HG03095 (cell line): ENCODE results near the gene ZIC2.
"Not testable (repeated sequence)": the region's sequence is repeated elsewhere in the genome, so short reads cannot be mapped to it uniquely, and the experiment has no call there.

Experiments
- ATAC-seq: cut with Tn5 transposase; IDR thresholded peaks from one replicate; pipeline ENCODE4 v1.9.1; 2021; ENCODE audit warnings: moderate library complexity; ENCODE audit not compliant: unreplicated experiment

Gene ZIC2

GRCh38 chr13:99981735-99982035 is at the start of gene ZIC2:
Gene ZIC2, plus strand, starts transcription at chr13:99981784. Its CDS starts 281 bp downstream, at chr13:99982065.
- no peak for ATAC-seq

- ATAC-seq: no peak
Observed at GRCh38 chr13:99932912-99933311, 48.7 kb upstream of the ZIC2 start.

- no peak for ATAC-seq
Observed at GRCh38 chr13:99935772-99936171, 45.8 kb upstream of the ZIC2 start.

GRCh38 chr13:99938635-99939034 is 42.9 kb upstream of the ZIC2 start:
- ATAC-seq: no peak

DNA sequence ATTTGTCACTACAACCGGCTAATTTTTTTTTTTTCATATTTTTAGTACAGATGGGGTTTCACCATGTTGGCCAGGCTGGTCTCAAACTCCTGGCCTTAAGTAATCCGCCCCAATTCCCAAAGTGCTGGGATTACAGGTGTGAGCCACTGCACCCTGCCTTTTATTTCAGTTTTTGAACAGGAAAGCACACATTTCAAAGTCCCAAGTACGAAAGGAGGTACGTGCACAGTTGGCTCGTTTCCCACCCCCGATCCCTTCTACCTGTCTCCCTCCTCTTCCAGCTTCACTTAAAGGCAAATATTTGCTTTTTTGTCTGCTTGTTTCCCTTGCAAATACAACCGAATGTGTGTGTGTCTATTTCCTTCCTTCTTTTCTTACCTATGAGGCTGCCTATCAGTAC is 40.5 kb upstream of the ZIC2 start:
- no peak for ATAC-seq

- no peak for ATAC-seq
Observed at GRCh38 chr13:99941911-99942310, 39.7 kb upstream of the ZIC2 start.

- ATAC-seq: no peak
Observed at GRCh38 chr13:99944102-99944501, 37.5 kb upstream of the ZIC2 start.

DNA sequence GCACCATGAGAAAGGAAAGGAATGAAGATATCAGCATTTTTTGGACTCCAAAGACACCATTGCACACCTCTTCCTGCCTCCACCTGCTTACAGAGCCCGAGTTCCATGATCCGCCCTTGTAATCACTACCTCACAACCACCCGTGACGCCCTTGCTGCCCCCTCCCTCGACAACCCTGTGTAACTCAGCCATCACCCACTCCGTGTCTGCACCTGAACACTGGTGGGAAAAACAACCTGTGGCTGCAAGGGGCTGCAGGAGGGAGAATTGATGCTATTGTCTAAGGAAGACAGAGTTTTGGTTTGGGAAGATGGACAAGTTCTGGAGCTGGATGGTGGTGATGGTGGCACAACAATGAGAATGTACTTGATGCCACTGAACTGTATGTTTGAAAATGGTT is 37.0 kb upstream of the ZIC2 start:
- ATAC-seq: no peak

DNA sequence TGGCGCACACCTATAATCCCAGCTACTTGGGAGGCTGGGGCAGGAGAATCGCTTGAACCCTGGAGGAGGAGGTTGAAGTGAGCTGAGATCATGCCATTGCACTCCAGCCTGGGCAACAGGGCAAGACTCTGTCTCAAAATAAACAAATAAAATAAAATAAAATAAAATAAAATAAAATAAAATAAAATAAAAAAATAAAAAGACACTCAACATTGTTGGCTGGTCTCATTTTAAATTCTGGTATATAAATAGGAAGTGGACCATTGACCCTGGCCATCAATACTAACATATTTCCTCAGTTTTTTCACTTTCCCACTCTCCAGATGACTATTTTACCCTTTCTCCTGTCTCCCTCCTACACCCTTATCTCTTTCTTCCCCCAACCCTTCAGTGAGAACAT is 36.1 kb upstream of the ZIC2 start:
- not testable (repeated sequence) for ATAC-seq

DNA sequence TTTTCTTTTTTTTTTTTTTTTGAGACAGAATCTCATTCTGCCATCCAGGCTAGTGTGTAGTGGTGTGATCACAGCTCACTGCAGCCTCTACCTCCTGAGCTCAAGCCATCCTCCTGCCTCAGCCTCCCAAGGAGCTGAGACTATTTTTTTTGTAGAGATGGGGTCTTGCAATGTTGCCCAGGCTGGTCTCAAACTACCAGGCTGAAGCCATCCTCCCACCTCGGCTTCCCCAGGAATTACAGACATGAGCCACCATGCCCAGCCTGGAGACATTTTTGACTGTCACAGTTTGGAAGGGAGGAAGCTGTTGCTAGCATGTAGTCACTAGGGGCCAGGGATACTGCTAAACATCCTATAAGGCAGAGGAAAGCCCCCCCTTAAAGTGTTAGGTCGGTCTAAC is 33.9 kb upstream of the ZIC2 start:
- ATAC-seq: no peak

DNA sequence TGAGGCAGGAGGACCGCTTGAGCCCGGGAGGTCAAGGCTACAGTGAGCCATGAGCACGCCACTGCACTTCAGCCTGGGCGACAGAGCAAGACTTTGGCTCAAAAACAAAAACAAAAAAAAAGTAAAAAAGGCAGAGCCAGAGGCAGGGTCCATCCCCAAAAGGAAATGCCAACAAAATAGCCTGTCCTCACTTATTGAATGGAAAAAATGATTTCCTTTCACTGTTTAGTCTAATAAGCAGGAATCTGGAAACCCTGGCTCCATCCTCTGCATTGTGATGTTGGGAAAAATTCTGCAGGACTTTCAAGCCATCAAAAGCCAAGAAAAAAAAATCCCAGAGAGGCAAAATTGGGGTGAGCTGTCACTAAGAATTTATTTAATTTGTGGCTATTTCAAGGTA is 33.2 kb upstream of the ZIC2 start:
- no peak for ATAC-seq

DNA sequence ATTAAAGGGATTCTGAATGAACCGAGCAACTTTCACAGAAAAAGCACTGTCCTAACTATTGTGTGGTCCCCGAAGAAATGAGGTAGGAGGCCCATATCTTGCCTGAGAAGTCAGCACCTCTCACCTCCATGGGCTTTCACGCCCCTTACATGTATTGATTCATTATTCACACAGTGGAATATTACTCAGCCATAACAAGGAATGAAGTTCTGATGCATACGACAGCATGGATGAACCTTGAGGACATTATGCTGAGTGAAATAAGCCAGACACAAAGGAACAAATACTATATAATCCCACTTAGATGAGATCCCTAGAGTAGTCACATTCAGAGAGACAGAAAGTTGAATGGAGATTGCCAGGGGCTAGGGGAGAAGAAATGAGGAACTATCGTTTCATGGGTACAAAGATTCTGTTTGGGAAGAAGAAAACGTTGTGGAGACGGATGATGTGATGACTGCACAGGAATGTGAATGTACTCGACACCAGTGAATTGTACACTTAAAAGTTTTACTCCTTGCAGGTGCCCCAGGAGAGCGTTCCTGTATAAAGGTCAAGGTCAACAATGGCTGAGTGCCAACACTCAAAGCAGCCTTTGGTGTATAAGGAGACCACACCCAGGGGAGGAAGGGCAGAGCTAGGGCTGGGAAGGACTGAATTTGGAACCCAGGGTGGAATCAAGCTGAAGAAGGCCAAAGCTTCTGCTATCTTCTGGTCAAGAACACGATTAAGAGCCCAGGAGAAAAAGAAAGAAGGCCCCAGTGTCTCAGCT is 32.5 kb upstream of the ZIC2 start:
- ATAC-seq: no peak

GRCh38 chr13:99949679-99950413 is 31.7 kb upstream of the ZIC2 start:
- no peak for ATAC-seq

DNA sequence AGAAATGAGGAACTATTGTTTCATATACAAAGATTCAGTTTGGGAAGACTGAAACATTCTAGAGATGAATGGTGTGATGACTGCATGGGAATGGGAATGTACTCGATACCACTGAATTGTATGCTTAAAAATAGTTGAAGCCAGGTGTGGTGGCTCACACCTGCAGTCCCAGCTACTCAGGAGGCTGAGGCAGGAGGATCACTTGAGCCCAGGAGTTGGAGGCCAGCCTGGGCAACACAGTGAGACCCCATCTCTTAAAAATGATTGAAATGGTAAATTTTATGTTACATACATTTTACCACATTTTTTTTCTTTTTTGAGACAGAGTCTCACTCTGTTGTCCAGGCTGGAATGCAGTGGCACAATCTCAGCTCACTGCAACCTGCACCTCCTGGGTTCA is 29.9 kb upstream of the ZIC2 start:
- not testable (repeated sequence) for ATAC-seq

DNA sequence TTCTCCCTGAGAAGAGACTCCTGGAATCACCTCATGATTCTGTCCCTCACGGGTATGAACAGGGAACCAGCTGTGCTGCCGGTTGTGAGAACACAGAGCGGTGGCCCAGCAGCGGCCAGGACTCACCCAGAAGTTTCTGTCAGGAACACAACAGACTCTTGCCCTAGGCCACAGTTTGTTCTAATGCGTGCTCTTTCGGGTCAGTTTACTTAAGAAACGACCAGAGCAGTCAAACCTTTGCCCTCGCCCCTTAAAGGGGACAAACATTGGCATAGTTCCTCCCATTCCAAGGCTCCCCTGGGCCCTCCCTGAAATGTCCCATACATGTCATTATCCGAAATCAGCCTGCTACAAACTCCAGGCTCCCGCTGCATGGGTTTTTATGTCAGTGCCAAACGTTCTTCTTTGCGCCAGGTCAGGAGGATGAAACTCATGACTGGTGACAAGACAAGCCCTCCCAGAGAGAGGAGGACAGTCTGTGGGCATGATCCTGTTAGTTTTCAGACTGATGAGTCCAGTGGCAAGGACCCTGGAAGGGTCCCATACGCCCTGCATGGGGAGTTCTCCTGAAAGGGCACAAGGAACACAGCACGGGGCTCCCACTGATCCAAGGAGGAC is 28.3 kb upstream of the ZIC2 start:
- no peak for ATAC-seq

DNA sequence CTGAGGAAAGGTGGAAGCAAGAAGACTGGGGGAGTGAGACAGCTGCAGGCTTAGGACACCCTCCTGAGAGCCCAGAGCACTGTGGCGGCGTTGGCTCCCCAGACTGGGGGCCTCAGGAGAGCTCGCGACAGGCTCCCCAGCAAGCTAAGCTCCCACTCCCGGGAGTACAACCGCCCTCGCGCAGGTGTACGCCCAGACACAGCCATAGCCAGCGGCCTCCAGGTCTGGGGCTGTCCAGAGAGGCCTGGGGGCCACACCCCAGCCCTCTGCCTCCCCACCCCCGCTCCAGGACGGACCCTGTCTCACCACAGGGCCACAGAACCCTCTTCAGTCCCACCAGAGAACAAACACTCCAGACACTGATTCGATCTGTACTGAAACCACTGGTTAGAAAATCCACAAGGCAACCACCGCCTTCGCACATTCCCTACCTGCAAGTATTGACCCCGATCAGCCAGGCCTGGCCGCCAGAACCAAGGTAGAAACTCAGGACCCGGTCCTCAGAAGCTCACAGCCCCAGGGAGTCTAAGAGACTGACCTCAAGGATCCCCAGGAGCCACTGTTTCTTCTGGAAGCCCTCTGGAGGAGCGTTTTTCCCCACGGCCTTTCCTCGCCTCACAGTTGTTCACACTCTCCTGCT is 26.4 kb upstream of the ZIC2 start:
- ATAC-seq: no peak

- no peak for ATAC-seq
Observed at GRCh38 chr13:99955747-99956472, 25.7 kb upstream of the ZIC2 start.

DNA sequence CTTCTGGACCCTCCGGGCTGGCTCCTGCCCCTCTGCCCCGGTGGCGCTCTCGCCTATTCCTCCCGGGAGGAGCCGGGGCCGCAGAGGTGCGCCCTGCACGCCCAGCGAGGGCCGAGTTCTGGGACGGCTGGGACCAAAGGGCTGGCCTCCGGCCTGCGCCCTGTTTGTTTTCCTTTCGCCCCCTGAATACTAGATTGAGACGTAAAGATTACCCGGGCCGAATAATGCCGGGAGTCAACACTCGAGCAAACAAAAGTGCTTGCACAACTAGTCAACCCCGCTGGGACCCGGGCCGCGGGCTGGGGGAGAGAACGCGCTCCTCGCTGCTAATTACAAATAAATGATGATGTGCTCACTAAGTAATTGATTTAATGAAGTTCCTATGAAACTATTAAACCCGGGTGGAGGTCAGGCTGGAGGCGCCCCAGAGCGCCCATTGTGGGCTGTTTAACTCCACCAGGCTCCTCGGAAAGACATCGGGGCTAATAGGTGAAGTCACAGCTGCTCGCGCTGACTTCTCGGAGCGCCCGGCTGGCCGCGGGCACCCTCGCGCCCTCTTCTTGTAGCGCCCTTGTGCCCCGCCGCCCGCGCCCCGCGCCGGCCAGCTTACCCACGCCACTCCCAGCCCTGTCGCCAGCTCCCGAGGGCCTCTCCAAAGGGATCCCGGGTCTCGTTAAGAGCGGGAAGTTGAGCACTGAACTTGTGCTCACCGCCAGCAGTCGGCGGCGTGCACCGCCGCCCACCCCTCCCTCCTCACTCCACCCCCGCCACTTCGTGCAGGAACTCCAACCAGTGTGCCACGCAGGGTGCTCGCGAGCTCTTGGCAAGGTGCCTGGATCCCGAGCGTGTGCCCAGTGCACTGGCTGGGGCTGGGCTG is 24.9 kb upstream of the ZIC2 start:
- ATAC-seq: no peak

DNA sequence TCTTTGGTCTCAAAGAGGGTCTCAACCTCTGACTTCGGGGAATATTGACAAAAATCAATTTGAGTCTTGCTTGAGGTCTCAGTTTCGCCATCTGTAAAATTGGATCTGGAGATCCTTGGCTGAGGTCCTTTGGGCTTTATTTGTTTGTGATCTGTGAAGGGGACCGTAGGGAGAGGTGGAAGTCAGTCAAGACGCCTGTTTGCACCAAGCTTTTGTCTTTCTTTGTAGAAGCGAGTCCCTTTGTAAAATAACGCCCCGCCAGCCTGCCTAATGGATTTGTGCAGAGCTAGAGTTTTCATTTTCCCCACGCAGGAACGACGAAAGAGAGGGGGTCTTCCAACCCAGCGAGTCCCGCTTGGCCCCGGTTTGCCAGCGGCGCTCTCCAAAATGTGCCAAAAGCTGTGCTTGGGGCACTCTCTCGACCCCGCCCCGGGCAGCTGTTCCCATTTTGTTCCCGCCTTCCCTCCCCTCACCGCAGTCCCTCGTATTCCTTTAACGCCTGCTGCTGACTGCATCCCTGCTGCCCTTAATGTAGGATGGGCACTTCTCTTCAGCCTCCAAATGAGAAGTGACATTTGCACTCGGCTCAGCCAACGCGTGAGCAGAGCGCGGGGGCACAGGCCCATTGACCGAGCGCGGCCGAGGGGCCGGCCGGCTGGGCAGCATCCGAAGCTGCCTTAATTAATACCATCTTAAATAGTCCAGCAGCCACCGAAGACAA is 23.0 kb upstream of the ZIC2 start:
- no peak for ATAC-seq
